SU-DHL-6 (cell line): ENCODE measurements around the gene VGLL3.

ENCODE experiments used
- CTCF ChIP-seq: fragments of 200-600 bp; sonication (generic); IDR thresholded peaks from one replicate; pipeline ENCODE4 v1.5.1; 2017; ENCODE audit warnings: antibody characterized with exemption, mild to moderate bottlenecking, low read length, moderate library complexity; ENCODE audit not compliant: insufficient read depth, poor library complexity, severe bottlenecking
- EZH2phosphoT487 ChIP-seq: fragments of 200-600 bp; sonication (generic), shearing (Covaris generic); conservative IDR thresholded peaks from 2 replicates; pipeline ENCODE4 v1.6.1; 2018; ENCODE audit warnings: mild to moderate bottlenecking, antibody characterized with exemption, low read length, moderate library complexity, mixed read lengths

GRCh38 chr3:86890741-86891396, 100.1 kb downstream of the VGLL3 start:
- TF ChIP-seq CTCF (no peak), EZH2phosphoT487 (no peak)
